Tibial nerve (tissue), 3 donors: ENCODE measurements around the gene SSR4.

ENCODE experiments used
- CTCF ChIP-seq, 5 experiments: fragments of 200-600 bp in 3 of 5; fragments of 450-650 bp in 2 of 5; sonication (generic) in 3 of 5; IDR thresholded peaks; one replicate each; pipeline ENCODE4 v1.5.1; 2016 to 2019; ENCODE audit warnings: antibody characterized with exemption in 5 of 5, mild to moderate bottlenecking in 3 of 5, moderate library complexity in 2 of 5
- POLR2A ChIP-seq, 2 donors: fragments of 450-650 bp; IDR thresholded peaks; one replicate each; pipeline ENCODE4 v1.6.1; 2017; ENCODE audit warnings: antibody characterized with exemption in 2 of 2, mild to moderate bottlenecking in 2 of 2, moderate library complexity in 2 of 2

DNA sequence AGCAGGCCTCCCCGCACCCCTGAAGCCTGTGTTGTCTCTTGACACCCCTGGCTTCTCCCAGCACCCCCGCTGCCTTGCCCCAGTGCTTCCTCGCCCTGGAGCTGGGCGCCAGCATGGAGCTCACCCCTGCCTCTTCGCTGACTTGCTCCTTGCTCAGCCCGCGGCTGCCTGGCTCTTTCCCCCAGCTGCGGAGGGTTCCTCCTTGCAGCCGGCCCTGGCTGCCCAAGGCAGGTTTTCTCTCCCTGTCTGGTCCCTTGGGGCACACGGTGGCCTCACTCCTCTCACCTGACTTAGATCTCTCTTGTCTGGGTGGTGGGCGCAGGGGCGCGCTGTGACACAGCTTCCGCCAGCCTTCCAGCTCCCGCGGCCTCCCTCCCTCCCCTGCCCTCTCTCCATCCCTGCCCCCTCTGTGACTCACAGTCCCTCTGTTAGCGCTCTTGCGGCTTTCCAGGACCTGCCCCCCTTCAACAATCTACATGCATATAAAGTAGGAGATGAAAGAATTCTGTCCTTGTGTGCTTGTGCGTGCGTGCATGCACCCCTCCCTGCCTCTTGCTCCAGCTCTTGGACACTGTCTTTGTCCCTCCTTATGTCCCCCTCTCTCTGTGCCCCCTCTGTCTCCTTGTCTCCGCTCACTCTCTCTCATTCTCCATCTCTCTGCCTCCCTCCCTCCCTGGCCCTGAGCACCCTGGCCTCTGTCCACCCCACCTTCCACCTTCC lies 28.2 kb upstream of the SSR4 start:
- TF ChIP-seq POLR2A (IDR thresholded peaks at IDR 0.05): no peak
- TF ChIP-seq CTCF (IDR thresholded peaks at IDR 0.05): no peak
